GM21390 (cell line): Measurements from ENCODE around the gene SCCPDH.
A peak's percentile ranks its signal among the peaks of the same experiment; 100 is the strongest.
"Not testable (repeated sequence)": the region's sequence is repeated elsewhere in the genome, so short reads cannot be mapped to it uniquely, and the experiment has no call there.

Source experiments
- ATAC-seq: cut with Tn5 transposase; IDR thresholded peaks from one replicate; pipeline ENCODE4 v1.9.1; 2021; ENCODE audit not compliant: unreplicated experiment

The SCCPDH gene

DNA sequence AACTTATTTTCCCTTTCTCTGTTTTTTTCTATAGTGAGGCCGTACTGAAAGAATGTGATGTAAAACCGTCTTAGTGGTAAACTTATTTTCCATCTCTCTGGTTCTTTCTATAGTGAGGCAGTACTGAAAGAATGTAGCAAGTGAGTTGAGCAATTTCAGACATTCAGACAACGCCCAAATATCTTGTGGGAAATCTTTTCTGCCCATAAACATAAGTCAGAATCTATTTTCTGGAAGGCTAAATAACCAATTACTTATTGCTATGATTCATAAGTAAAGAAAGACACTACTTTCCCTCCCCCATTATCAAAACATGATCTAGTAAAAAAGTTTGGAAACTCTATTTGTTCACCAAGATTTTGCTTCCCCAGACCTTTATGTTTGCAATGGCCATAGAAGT, 18.8 kb upstream of the SCCPDH start:
- ATAC-seq, result no peak

DNA sequence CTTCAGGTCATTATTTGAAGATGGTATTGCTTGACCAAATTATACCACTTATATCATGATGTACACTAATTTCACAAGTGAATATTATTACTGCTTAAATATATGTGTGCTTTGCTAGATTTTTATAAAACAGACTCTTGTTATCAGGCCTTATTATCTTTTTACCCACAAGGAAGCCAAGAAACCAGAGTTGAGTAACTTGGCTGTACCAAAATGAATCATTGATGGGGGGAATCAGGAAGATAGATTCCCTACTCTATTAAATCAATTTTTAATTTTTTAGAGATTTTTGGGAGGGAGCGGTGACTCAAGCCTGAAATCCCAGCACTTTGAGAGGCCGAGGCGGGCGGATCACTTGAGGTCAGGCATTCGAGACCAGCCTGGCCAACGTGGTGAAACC, 16.0 kb upstream of the SCCPDH start:
- no peak for ATAC-seq

DNA sequence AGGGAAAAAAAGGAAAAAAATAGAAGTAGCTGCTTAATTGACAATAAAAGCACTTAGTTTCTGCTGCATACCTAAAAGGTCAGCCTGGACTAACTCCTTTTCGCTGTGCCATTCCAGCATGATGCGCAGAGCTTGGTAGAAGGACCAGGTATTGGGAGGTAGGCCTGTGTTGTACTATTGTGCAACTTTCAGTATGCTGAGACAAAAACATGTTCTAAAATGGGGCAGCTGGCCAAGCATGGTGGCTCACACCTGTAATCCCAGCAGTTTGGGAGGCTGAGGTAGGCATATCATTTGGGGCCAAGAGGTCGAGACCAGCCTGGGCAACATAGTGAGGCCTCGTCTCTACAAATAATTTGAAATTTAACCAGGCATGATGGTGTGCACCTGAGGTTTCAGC, 15.0 kb upstream of the SCCPDH start:
- no peak for ATAC-seq

DNA sequence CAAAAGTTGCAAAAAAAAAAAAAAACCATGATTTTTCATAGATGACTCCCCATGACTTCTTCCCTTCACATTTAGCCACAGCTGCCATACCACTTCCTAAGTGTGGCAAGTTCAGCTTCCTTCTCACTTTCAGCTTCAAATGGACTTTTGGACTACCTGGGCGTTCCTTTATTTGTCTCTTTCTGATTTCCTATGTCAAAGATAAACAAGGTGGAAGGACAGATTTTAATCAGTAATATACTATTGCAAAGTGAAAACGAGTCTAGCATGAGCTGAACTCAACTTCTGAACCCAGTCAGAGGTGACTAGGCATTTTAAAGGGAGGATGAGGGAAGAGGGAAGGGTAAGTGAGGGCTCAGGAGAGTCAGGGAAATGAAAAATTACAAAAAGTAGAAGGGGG, 14.4 kb upstream of the SCCPDH start:
- ATAC-seq, result no peak

DNA sequence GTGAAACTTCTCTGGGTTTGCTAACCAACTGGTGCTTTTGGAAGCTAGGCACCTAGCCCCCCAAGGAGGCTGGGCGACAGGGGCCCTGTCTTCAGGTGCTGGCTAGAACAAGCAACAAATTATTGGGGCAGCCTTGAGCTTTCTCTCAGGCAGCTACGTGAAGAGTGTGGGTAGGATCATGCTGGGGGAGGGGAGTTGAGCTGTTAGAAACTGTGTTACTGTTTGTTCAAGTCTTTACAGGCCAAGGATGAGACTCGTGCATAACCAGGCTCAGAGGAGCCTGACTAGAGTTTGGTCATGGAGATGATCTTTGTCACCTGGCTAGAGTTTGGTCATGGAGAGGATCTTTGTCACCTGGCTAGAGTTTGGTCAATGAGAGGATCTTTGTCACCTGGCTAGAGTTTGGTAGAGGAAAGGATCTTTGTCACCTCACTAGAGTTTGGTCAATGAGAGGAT, 12.6 kb upstream of the SCCPDH start:
- ATAC-seq, result no peak

DNA sequence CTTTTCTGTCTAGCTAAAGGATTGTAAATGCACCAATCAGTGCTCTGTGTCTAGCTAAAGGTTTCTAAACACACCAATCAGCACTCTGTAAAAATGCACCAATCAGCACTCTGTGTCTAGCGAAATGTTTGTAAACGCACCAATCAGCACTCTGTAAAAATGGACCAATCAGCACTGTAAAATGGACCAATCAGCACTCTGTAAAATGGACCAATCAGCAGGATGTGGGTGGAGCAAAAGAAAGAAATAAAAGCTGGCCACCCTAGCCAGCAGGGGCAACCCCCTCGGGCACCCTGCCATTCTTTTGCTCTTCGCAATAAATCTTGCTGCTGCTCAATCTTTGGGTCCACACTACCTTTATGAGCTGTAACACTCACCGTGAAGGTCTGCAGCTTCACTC, 11.8 kb upstream of the SCCPDH start:
- not testable (repeated sequence) for ATAC-seq

DNA sequence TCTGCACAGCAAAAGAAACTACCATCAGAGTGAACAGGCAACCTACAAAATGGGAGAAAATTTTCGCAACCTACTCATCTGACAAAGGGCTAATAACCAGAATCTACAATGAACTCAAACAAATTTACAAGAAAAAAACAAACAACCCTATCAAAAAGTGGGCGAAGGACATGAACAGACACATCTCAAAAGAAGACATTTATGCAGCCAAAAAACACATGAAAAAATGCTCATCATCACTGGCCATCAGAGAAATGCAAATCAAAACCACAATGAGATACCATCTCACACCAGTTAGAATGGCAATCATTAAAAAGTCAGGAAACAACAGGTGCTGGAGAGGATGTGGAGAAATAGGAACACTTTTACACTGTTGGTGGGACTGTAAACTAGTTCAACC, 4.8 kb upstream of the SCCPDH start:
- ATAC-seq, result not testable (repeated sequence)

DNA sequence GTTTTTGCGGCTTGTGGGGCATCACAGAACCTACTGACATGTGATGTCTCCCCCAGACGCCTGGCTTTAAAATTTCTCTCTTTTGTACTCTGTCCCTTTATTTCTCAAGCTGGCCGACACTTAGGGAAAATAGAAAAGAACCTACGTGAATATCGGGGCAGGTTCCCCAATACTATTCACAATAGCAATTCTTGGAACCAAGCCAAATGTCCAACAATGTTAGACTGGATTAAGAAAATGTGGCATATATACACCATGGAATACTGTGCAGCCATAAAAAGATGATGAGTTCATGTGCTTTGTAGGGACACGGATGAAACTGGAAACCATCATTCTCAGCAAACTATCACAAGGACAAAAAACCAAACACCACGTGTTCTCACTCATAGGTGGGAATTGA, 3.4 kb upstream of the SCCPDH start:
- not testable (repeated sequence) for ATAC-seq

DNA sequence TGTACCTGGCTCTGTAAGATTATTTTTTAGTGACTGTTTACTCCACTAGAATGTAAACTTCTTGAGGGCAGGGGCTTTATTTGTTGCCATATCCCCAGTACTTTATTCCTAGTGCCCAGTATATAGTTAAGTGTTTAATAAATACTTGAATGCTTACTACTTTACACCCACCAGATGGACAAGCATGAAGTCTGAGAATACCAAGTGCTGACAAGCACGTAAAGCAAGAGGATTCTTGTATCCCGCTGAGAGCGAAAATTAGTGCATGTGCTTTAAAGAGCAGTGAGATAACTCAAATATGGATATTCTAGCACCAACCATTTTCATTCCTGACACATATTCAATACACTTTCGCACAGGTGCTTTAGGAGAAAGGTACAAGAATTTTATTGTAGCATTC, 1.5 kb upstream of the SCCPDH start:
- no peak for ATAC-seq

DNA sequence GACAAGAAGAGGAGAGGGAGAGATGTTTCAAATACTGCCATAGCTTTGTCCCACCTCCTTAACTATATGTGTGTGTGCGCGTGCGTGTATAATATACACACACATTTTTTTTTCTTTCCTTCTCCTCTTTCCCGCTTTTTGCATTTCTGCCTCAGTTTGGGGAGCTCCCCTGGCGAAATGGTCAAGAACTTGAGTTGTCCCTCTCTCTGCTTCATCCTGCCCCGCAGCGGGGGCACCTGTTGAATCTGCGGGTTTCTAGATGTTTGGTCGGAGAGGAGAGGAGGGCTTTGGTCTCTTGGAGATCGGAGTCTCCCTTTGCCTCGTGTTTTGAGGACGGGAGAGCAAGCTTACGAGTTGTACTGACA, 504 bp downstream of the SCCPDH start:
- ATAC-seq, result peak; percentile 45

DNA sequence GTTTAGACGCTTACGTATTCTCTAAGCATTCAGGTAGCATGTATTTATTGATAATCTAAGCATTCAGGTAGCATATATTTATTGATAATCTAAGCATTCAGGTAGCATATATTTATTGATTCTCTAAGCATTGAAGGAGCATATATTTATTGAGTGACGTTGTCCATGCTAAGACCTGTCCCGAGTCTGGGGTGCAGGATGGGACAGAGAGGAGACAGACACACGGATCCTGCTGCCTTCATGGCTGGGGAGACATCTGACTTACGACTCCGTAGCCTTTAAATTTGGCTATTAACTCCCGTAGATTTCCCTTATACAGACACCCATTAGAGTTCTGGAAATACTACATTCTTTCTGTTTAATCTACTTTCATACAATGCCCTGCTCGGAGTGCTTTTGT, 982 bp downstream of the SCCPDH start:
- ATAC-seq, result no peak

DNA sequence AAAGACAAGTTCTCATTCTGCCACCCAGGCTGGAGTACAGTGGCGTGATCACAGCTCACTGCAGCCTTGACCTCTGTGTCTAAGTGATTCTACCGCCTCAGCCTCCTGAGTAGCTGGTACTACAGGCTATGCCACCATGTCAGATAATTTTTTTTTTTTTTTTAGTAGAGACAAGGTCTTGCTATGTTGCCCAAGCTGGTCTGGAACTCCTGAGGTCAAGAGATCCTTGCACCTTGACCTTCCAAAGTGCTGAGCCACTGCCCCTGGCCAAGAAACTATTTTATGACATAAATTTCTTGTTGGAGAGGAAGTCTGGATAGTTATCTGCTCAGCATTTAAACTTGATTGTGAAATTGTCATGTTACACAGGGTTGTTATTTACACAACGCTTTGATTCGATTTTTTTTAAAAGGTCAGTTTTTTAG, 2.1 kb downstream of the SCCPDH start:
- no peak for ATAC-seq

DNA sequence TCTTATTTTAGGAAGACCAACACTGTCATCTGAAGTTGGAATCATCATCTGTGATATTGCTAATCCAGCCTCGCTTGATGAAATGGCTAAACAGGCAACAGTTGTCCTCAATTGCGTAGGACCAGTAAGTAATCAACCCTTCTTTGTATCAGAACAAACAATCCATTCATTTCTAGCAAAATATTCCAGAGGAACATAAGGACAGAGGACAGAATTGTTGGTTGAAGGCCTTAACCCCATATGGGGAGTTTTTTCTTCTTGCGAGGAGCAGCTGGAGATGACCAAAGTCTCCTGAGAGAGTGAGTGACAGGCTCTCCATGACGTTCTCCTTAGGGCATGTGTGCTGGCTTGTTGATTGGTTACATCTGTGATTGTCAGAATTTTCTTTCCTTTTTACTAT, 2.7 kb downstream of the SCCPDH start:
- ATAC-seq, result no peak

DNA sequence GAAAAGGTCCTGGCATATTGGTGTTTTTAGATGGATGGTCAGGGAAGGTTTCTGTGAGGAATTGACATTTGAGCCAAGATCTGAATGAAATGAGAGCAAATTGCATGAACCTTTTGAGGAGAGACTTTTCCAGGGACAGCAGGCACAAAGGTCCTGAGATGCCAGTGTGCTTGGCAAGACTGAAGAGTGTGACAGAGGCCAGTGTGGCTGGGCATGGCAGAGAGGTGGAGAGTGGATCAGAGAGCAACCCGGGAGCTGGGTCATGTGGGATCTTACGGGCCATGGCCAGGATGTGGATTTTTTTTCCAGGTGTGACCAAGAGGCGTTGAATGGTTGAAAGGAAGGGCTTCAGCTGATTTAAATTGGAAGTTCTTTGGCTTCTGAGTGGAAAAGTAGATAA, 3.4 kb downstream of the SCCPDH start:
- ATAC-seq, result no peak

DNA sequence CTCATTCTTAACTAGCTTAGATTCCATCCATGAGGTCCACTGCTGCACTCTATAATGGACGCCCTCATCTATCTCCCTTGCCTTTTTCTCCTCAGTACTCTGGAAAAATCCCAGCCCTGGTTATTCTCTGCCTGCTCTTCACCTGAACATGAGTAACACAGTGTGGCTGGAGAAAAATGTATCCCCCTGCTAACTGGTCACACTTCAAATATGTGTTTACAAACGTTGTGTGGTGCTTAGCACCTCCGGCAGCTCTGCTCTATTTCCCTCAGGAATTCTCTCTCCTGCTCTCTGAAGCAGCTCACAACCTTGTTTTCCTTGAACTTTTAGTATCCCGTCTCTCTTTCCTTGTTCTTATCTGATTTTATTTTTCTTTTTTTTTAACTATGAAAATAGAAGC, 4.1 kb downstream of the SCCPDH start:
- ATAC-seq, result no peak

DNA sequence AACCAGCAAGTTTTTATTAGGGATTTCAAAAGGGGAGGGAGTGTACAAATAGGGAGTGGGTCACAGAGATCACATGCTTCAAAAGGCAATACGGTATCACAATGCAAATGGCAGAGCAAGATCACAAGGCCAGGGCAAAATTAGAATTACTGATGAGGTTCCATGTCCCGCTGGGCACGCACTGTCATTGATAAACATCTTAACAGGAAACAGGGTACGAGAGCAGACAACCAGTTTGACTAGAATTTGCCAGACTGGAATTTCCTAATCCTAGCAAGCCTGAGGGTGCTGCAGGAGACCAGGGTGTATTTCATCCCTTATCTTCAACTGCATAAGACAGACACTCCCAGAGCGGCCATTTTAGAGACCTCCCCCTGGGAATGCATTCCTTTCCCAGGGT, 4.8 kb downstream of the SCCPDH start:
- ATAC-seq, result not testable (repeated sequence)

DNA sequence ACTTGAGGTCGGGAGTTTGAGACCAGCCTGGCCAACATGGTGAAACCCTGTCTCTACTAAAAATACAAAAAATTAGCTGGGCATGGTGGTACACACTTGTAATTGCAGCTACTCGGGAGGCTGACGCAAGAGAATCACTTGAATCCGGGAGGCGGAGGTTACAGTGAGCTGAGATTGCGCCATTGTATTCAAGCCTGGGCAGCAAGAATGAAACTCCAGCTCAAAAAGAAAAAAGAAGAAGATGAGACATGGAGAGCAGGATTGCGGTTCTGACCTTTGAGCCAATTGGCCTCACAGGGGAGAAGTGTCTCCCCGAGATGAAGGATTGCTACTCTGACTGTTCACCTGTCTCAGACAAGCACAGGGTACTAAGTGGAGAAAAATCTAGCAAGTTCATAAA, 6.6 kb downstream of the SCCPDH start:
- ATAC-seq, result no peak

DNA sequence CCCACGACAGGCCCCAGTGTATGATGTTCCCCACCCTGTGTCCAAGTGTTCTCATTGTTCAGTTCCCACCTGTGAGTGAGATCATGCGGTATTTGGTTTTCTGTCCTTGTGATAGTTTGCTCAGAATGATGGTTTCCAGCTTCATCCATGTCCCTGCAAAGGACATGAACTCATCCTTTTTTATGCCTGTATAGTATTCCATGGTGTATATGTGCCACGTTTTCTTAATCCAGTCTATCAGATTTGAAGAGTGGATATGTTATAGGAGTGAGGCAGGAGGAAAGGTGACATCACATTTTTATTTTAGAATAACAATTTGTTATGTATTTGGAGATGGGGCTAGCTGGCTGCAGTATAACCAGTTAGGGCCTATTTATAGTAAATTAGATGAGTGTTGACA, 7.7 kb downstream of the SCCPDH start:
- not testable (repeated sequence) for ATAC-seq

DNA sequence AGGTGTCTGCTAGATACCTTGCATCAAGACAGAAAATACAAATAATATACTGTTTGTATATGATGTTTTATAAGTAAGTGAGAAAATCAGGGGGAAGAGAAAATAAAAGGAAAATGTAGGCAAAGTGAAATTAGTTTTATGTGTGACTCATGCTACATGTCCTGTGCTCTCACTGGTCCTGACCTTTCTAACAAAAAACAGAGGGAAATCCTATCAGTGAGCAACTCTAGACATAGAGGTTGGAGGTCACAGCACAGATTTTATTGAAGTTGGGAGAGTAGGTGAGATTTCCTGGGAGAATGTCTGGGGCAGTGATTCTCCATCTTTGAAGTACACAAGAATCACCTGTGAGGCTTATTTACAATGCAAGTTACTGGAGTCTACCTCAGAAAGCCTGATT, 9.5 kb downstream of the SCCPDH start:
- no peak for ATAC-seq

DNA sequence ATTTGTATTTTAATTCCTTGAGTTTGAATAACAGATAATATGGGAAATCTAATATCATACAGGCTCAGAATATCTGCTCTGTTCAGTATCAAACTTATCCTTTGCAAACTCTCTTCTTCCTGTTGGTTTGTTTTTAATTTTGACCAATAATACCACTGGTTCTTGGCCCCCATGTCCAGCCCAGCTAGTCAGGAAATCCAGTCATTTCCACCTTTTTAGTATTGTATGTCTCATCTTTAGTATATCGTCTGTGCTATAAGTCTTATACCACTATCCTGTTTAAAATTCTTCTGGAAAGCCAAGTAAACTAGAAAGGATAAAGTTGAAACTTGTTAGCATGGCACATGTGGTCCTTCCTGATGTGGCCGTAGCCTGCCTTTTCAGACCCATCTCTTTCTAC, 10.7 kb downstream of the SCCPDH start:
- ATAC-seq, result no peak

DNA sequence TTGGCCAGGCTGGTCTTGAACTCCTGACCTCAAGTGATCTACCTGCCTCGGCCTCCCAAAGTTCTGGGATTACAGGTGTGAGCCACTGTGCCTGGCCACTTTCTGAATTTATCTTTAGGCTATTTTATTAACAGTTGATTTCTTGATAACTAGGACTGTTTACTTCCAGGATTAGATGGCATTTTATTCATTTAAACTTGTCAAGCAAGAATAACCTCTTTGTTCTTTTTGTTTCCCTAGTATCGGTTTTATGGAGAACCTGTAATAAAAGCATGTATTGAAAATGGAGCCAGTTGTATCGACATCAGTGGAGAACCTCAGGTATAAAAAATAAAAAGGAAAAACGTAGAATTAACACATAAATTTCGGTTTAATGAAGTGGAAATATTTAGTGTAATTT, 11.5 kb downstream of the SCCPDH start:
- no peak for ATAC-seq

DNA sequence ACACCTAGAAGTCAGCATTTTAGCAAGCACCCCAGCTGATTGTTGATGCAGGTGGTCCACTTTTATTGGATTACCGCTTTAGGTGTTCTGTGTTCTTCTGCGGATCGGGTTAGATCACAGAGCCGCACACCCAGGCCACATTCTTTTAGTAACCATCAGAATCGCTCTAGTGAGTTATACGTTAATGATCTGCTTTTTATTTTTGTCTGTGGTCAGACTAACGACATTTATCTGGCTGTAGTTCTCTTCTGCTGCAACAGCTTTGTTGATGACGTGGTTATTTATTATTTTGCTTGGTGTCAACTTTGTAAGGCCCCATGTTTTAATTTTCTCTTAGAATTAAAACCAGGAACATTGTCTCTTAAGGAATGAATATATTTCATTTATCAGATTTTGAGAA, 18.2 kb downstream of the SCCPDH start:
- no peak for ATAC-seq

DNA sequence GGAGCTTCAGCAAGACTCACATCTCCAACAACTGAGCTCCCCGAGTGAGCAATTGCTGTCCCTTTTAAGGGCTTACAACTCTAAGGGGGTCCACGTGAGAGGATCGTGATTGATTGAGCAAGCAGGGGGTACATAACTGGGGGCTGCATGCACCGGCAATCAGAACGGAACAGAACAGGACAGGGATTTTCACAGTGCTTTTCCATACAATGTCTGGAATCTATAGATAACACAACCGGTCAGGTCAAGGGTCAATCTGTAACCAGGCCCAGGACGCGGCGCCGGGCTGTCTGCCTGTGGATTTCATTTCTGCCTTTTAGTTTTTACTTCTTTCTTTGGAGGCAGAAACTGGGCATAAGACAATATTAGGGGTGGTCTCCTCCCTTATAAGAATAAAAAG, 21.9 kb downstream of the SCCPDH start:
- ATAC-seq, result not testable (repeated sequence)

DNA sequence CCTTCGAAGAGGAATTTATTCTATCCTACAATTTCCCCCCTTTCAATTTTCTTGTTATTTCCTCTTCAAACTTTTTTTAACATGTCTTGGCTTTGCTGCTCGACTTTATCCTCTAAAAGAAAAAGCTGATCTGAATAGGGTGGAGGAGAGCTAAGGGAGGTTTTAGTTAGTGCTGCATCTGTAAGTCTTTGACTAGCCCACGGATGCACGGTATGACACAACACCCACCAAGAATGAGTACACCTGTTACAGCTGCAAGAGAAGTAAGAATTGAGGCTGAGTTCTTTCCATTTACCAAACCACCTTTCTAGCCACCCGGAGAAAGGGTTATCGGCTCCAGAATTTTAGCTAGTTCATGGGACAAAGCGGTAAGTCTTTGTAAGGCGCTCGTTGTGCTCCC, 23.8 kb downstream of the SCCPDH start:
- ATAC-seq, result no peak
